ENCODE measurements around the gene ELF5.

Gene ELF5

GRCh38 chr11:34432822-34433221 is 80.8 kb downstream of the ELF5 start:
- TF ChIP-seq CTCF (IDR thresholded peaks at IDR 0.05; ENCODE audit: insufficient read depth, low read length) = no peak
- no peak for TF ChIP-seq REST (IDR thresholded peaks at IDR 0.05; ENCODE audit: insufficient replicate concordance, low read depth)
- TF ChIP-seq SPI1 (IDR thresholded peaks at IDR 0.05; ENCODE audit: borderline replicate concordance, low read depth) = peak; percentile 88
- no peak for TF ChIP-seq POLR2AphosphoS5 (IDR thresholded peaks at IDR 0.05; ENCODE audit: low read depth)
- peak in 1 of 2 experiments; percentile 71 for DNase-seq (ENCODE audit: low read depth in 1 of 2, low spot score in 1 of 2)
- Histone ChIP-seq H3K27ac (replicated peaks) (peak overlapping the region; percentile 57), H3K27me3 (ENCODE audit: insufficient read depth, poor library complexity, severe bottlenecking) (no peaks in the 10 kb centered on the region), H3K4me3 (replicated peaks; ENCODE audit: insufficient read depth, low read length) (no peak overlapping the region)

GRCh38 chr11:34431979-34432378 is 81.6 kb downstream of the ELF5 start:
- Histone ChIP-seq H3K4me3 (replicated peaks; ENCODE audit: insufficient read depth, low read length) (no peak overlapping the region), H3K27ac (replicated peaks) (peak overlapping the region; percentile 57), H3K27me3 (ENCODE audit: insufficient read depth, poor library complexity, severe bottlenecking) (no peaks in the 10 kb centered on the region)
- DNase-seq (ENCODE audit: low read depth in 1 of 2, low spot score in 1 of 2) = peak in 1 of 2 experiments; percentile 71
- no peak; the same call in 1 of the 2 replicates for TF ChIP-seq POLR2AphosphoS5 (IDR thresholded peaks at IDR 0.05; ENCODE audit: low read depth)
- peak; percentile 52; the same call in 1 of the 2 replicates for TF ChIP-seq SPI1 (IDR thresholded peaks at IDR 0.05; ENCODE audit: borderline replicate concordance, low read depth)
- TF ChIP-seq GABPA (IDR thresholded peaks at IDR 0.05; ENCODE audit: low read depth) = no peak

Measured in HL-60 (cell line).